Ascending aorta (tissue), 2 donors: ENCODE results near the gene OR2Y1. TPM values are rescaled to one million over a fixed set of nuclear protein-coding genes. Genes with fewer than 3 reads are reported as not detected.
"Not testable (repeated sequence)": the region's sequence is repeated elsewhere in the genome, so short reads cannot be mapped to it uniquely, and the experiment has no call there.

Source experiments
- DNase-seq, 2 donors: peaks; one replicate each; pipeline ENCODE4 v3.0.0-alpha.2; 2019; ENCODE audit warnings: low spot score in 2 of 2
- H3K27ac ChIP-seq, 2 donors: fragments of 200-600 bp; sonication (generic); one replicate each; pipeline ENCODE4 v1.5.1; 2016 to 2017; ENCODE audit warnings: mild to moderate bottlenecking in 1 of 2
- H3K27me3 ChIP-seq: fragments of 200-600 bp; sonication (generic); one replicate; pipeline ENCODE4 v1.5.1; 2017
- H3K36me3 ChIP-seq, 2 donors: fragments of 200-600 bp; sonication (generic); one replicate each; pipeline ENCODE4 v1.5.1; 2016
- H3K4me1 ChIP-seq, 2 donors: fragments of 200-600 bp; sonication (generic); one replicate each; pipeline ENCODE4 v1.5.1; 2016 to 2017; ENCODE audit warnings: mild to moderate bottlenecking in 1 of 2
- H3K4me3 ChIP-seq, 2 donors: fragments of 200-600 bp; sonication (generic); one replicate each; pipeline ENCODE4 v1.5.1; 2016 to 2017; ENCODE audit warnings: mild to moderate bottlenecking in 1 of 2
- H3K9me3 ChIP-seq, 2 donors: fragments of 200-600 bp; sonication (generic); one replicate each; pipeline ENCODE4 v1.5.1; 2016
- CTCF ChIP-seq, 3 experiments: fragments of 200-600 bp in 2 of 3; fragments of 450-650 bp in 1 of 3; sonication (generic) in 2 of 3; IDR thresholded peaks; one replicate each; pipeline ENCODE4 v1.5.1; 2016 to 2019; ENCODE audit warnings: antibody characterized with exemption in 3 of 3, mild to moderate bottlenecking in 1 of 3, moderate library complexity in 1 of 3
- intact Hi-C: fragments of 100-400 bp; cut with DNase I; formaldehyde crosslinking; loops from one replicate; pipeline ENCODE4 v1.15.1; 2023
- total RNA-seq: library from RNA; depleted of rRNA; stranded (reverse); fragments of >200 nt; gene quantifications from one replicate; pipeline ENCODE4 v1.1.0, GENCODE V29; 2016

OR2Y1 gene
- total RNA-seq, 1 donor from 2014 or later, result not detected

- no peaks in the 10 kb centered on the region for H3K9me3 ChIP-seq
- intact Hi-C loops, result loop anchor here (1.0 to 5.0 kb wide), 4 partner anchors 14 to 387 kb away; partner anchors contain the start of gene ZFP62
- no peak for TF ChIP-seq CTCF (IDR thresholded peaks at IDR 0.05)
- H3K4me1 ChIP-seq, result peaks cover 18 to 30% of the 10 kb centered on the region in 2 donors
- H3K4me3 ChIP-seq, result peak overlapping the region; percentile 7 to 43
- peak overlapping the region; percentile 84 to 88 for H3K27ac ChIP-seq
- no peaks in the 10 kb centered on the region for H3K27me3 ChIP-seq
- DNase-seq, result peak in 1 of 2 donors; percentile 82
- peaks cover 22 to 23% of the 10 kb centered on the region in 2 donors for H3K36me3 ChIP-seq
These were observed 45.4 kb upstream of the OR2Y1 start for GRCh38 chr5:180785121-180785781.

DNA sequence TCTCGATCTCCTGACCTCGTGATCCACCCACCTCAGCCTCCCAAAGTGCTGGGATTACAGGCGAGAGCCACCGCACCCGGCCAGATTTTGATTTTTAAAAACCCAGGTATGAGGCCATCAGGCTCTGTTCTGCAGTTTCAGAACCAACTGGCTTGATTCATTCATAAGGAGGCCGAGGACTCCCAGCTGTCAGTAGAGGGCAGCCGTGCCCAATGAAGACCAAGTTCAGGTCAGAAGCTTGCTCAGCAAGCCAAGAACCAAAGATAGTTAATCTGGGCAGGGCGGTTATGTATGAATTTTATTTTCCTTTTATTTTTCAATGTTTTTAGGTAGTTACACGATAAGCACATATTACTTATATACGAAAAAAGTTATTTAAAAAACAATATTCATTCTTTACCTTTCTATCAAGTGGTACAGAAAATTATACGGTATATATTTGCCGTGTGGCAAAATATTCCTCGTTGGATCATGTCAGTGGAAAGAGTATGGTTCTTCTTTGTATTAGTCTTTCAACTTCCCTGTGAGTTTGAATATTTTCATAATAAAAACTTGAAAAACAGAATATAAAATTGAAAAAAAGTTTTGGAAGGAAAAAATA, 44.7 kb upstream of the OR2Y1 start:
- H3K4me1 ChIP-seq, result peaks cover 18 to 30% of the 10 kb centered on the region in 2 donors
- peak; percentile 61 to 82 (median 71) for TF ChIP-seq CTCF (IDR thresholded peaks at IDR 0.05)
- peak in 1 of 2 donors; percentile 87 for DNase-seq
- H3K9me3 ChIP-seq, result no peaks in the 10 kb centered on the region
- H3K27ac ChIP-seq, result peak overlapping the region; percentile 84 to 88
- peak overlapping the region in 1 of 2 donors; percentile 43 for H3K4me3 ChIP-seq
- intact Hi-C loops, result loop anchor here (1.0 to 5.0 kb wide), 5 partner anchors 15 to 388 kb away; partner anchors contain the start of gene ZFP62
- H3K36me3 ChIP-seq, result peaks cover 16% of the 10 kb centered on the region in 2 donors
- H3K27me3 ChIP-seq, result no peaks in the 10 kb centered on the region

DNA sequence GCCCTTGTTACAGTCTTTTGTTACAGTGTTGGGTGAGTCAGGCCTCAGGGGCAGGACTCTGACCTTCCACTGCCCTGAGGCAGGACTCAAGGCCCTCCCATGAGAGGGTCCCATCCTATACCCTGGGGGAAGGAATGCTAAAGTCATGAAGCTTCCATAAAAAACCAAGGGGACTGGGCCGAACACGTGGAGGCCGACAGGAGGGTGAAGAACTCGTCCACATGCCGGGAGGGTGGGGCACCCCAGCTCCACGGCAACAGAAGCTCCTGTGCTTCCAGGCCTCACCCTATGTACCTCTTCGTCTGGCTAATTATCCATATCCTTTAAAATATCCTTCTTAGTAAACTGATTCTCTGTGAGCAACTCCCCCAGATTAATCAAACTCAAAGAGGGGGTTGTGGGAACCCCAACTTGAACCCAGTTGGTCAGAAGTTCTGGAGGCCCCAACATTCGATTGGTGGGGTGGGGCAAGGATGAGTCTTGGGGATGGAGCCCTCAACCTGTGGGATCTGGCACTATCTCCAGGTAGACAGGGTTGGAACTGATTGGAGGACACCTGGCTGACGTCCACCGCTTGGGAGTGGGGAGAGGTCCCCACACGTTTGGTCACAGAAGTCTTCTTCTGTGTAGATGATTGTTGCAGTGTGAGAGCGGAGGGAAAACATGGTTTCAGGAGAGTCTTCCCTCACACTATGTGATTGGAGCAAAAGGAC, 43.6 kb upstream of the OR2Y1 start:
- H3K4me3 ChIP-seq, result no peak overlapping the region
- peaks cover 18 to 30% of the 10 kb centered on the region in 2 donors for H3K4me1 ChIP-seq
- no peaks in the 10 kb centered on the region for H3K27me3 ChIP-seq
- DNase-seq, result no peak
- no peaks in the 10 kb centered on the region for H3K9me3 ChIP-seq
- peaks cover 8 to 9% of the 10 kb centered on the region in 2 donors for H3K36me3 ChIP-seq
- H3K27ac ChIP-seq, result no peak overlapping the region
- intact Hi-C loops, result loop anchor here (1.0 kb wide), 1 partner anchor 376 kb away; no protein-coding TSS in a partner anchor
- TF ChIP-seq CTCF (IDR thresholded peaks at IDR 0.05), result no peak

GRCh38 chr5:180782748-180783147, 42.9 kb upstream of the OR2Y1 start:
- Histone ChIP-seq H3K4me3 (no peak overlapping the region), H3K36me3 (peaks cover 2 to 4% of the 10 kb centered on the region in 2 donors), H3K27ac (no peak overlapping the region), H3K27me3 (no peaks in the 10 kb centered on the region), H3K4me1 (peaks cover 18 to 30% of the 10 kb centered on the region in 2 donors), H3K9me3 (no peaks in the 10 kb centered on the region)
- no peak for TF ChIP-seq CTCF (IDR thresholded peaks at IDR 0.05)
- no peak for DNase-seq
- intact Hi-C loops, result no loop called here

GRCh38 chr5:180781900-180782326, 42.1 kb upstream of the OR2Y1 start:
- DNase-seq, H3K9me3 ChIP-seq, H3K27me3 ChIP-seq, H3K36me3 ChIP-seq, H3K27ac ChIP-seq, intact Hi-C loops, H3K4me3 ChIP-seq: not testable (repeated sequence)
- H3K4me1 ChIP-seq, result peaks cover 17 to 23% of the 10 kb centered on the region in 2 donors
